HCT116 (cell line): ENCODE results near the gene SMARCA2. TPM values are rescaled to one million over a fixed set of nuclear protein-coding genes. Genes with fewer than 3 reads are reported as not detected.

ENCODE experiments used
- ATAC-seq: fragments of 200-7000 bp; cut with Tn5 transposase; 2 replicates; pipeline ENCODE4 v1.9.1; 2020; ENCODE audit warnings: mild to moderate bottlenecking, moderate library complexity
- BruUV-seq: library from RNA; stranded (reverse); fragments of 400-500 nt; replicated peaks from 2 replicates; lab custom pipeline; 2021; lab: Mats Ljungman, UMichigan
- CTCF ChIA-PET: fragments of 300-600 bp; sonication (Branson Sonifier 250); formaldehyde crosslinking; loops from one replicate; lab custom pipeline; 2021; ENCODE audit warnings: antibody characterized with exemption; lab: Charles Lee
- POLR2A ChIA-PET: fragments of 300-600, 350-600 bp; sonication (Branson Sonifier 250); formaldehyde crosslinking; loops from one replicate; lab custom pipeline; 2021; ENCODE audit warnings: antibody characterized with exemption; lab: Charles Lee
- RAD21 ChIA-PET, 2 experiments: fragments of 300-600 bp; sonication (Branson Sonifier 250); formaldehyde crosslinking; loops; one replicate each; lab custom pipeline; 2023; ENCODE audit warnings: low total read pairs in 2 of 2; ENCODE audit not compliant: uncharacterized antibody in 2 of 2, unreplicated experiment in 2 of 2, low non-redundant PET in 1 of 2; lab: Charles Lee
- DNase-seq: peaks from one replicate; pipeline ENCODE4 v3.0.0-alpha.2; 2010; ENCODE audit warnings: low read depth, low spot score
- H2AFZ ChIP-seq: fragments of 200-600 bp; shearing (Covaris generic), sonication (generic); 2 replicates; pipeline ENCODE4 v1.6.1; 2017; ENCODE audit warnings: low read depth, mixed run types, mixed read lengths, antibody characterized with exemption, low read length; ENCODE audit not compliant: poor library complexity, severe bottlenecking
- H3K27ac ChIP-seq: 2 replicates; pipeline ENCODE4 v1.5.1; 2012; ENCODE audit warnings: low read depth, low read length
- H3K27me3 ChIP-seq: fragments of 200-600 bp; sonication (generic); 2 replicates; pipeline ENCODE4 v1.6.1; 2016; ENCODE audit warnings: mixed run types, low read length, mixed read lengths; ENCODE audit not compliant: insufficient read depth
- H3K36me3 ChIP-seq, 2 experiments: fragments of 200-500 bp in 1 of 2; fragments of 200-600 bp in 1 of 2; sonication (Bioruptor generic) in 1 of 2; sonication (generic) in 1 of 2; 2 replicates each; pipeline versions ENCODE4 v1.5.1 to v1.6.1; 2014 to 2016; ENCODE audit warnings: low read length in 2 of 2, inconsistent platforms in 1 of 2, mixed read lengths in 1 of 2, mixed run types in 1 of 2; ENCODE audit not compliant: insufficient read depth in 2 of 2, control insufficient read depth in 1 of 2
- H3K4me1 ChIP-seq, 2 experiments: fragments of 200-600 bp in 1 of 2; sonication (generic) in 1 of 2; 2 replicates each; pipeline versions ENCODE4 v1.5.1 to v1.6.1; 2012 to 2017; ENCODE audit warnings: low read length in 2 of 2, inconsistent platforms in 1 of 2, mild to moderate bottlenecking in 1 of 2, mixed read lengths in 1 of 2, mixed run types in 1 of 2, moderate library complexity in 1 of 2; ENCODE audit not compliant: insufficient read depth in 2 of 2, control insufficient read depth in 1 of 2
- H3K4me2 ChIP-seq: fragments of 200-600 bp; sonication (generic); 2 replicates; pipeline ENCODE4 v1.6.1; 2017; ENCODE audit warnings: mixed run types, low read length, mixed read lengths
- H3K4me3 ChIP-seq, 2 experiments: fragments of 200-600 bp in 1 of 2; sonication (generic) in 1 of 2; replicated peaks in 1 of 2; 2 replicates each; pipeline ENCODE4 v1.5.1; 2011 to 2016; ENCODE audit warnings: low read length in 2 of 2, control low read depth in 1 of 2, low read depth in 1 of 2, mild to moderate bottlenecking in 1 of 2, mixed read lengths in 1 of 2, mixed run types in 1 of 2
- H3K79me2 ChIP-seq: fragments of 200-600 bp; sonication (generic); 2 replicates; pipeline ENCODE4 v1.6.1; 2017; ENCODE audit warnings: mild to moderate bottlenecking, mixed run types, low read length, moderate library complexity, mixed read lengths; ENCODE audit not compliant: insufficient read depth
- H3K9ac ChIP-seq: fragments of 200-600 bp; sonication (generic); 2 replicates; pipeline ENCODE4 v1.6.1; 2016; ENCODE audit warnings: low read length, mixed read lengths
- H3K9me2 ChIP-seq: fragments of 200-600 bp; sonication (generic), shearing (Covaris generic); 2 replicates; pipeline ENCODE4 v1.6.1; 2017; ENCODE audit warnings: mixed run types, mild to moderate bottlenecking, moderate library complexity; ENCODE audit not compliant: insufficient read depth
- H3K9me3 ChIP-seq, 2 experiments: fragments of 200-500 bp in 1 of 2; fragments of 200-600 bp in 1 of 2; sonication (Bioruptor generic) in 1 of 2; sonication (generic) in 1 of 2; 2 replicates each; pipeline ENCODE4 v1.6.1; 2014 to 2017; ENCODE audit warnings: low read length in 2 of 2, mixed read lengths in 2 of 2, inconsistent platforms in 1 of 2, low read depth in 1 of 2, mild to moderate bottlenecking in 1 of 2, mixed run types in 1 of 2, moderate library complexity in 1 of 2; ENCODE audit not compliant: control insufficient read depth in 1 of 2, insufficient read depth in 1 of 2
- H4K20me1 ChIP-seq: fragments of 200-600 bp; sonication (generic), shearing (Covaris generic); 2 replicates; pipeline ENCODE4 v1.6.1; 2017; ENCODE audit warnings: mixed run types, mild to moderate bottlenecking, moderate library complexity; ENCODE audit not compliant: insufficient read depth
- CBX3 ChIP-seq: IDR thresholded peaks from 2 replicates; pipeline ENCODE4 v1.6.1; 2012; ENCODE audit warnings: low read depth
- EGR1 ChIP-seq: IDR thresholded peaks from 2 replicates; pipeline ENCODE4 v1.6.1; 2012; ENCODE audit warnings: low read depth
- ELF1 ChIP-seq: IDR thresholded peaks from 2 replicates; pipeline ENCODE4 v1.6.1; 2012; ENCODE audit warnings: low read depth, borderline replicate concordance
- FOSL1 ChIP-seq: IDR thresholded peaks from 2 replicates; pipeline ENCODE4 v1.6.1; 2012; ENCODE audit warnings: low read depth
- JUND ChIP-seq: IDR thresholded peaks from 2 replicates; pipeline ENCODE4 v1.6.1; 2012
- MAX ChIP-seq: IDR thresholded peaks from 2 replicates; pipeline ENCODE4 v1.6.1; 2012
- REST ChIP-seq: IDR thresholded peaks from 2 replicates; pipeline ENCODE4 v1.6.1; 2012; ENCODE audit warnings: low read depth
- SIN3A ChIP-seq: IDR thresholded peaks from 2 replicates; pipeline ENCODE4 v1.6.1; 2012; ENCODE audit warnings: low read depth
- SRF ChIP-seq: IDR thresholded peaks from 2 replicates; pipeline ENCODE4 v1.6.1; 2012; ENCODE audit warnings: low read depth
- TCF7L2 ChIP-seq: IDR thresholded peaks from 2 replicates; pipeline ENCODE4 v1.7.0; 2011; ENCODE audit warnings: borderline replicate concordance, inconsistent platforms; ENCODE audit not compliant: insufficient read depth, insufficient read length; ENCODE audit errors: extremely low read depth
- YY1 ChIP-seq: IDR thresholded peaks from 2 replicates; pipeline ENCODE4 v1.6.1; 2011; ENCODE audit warnings: low read length, low read depth, moderate library complexity, mild to moderate bottlenecking; ENCODE audit not compliant: insufficient replicate concordance; ENCODE audit errors: extremely low read depth
- ZFX ChIP-seq: fragments of 450-650 bp; IDR thresholded peaks from 2 replicates; pipeline ENCODE4 v1.6.1; 2017
- ZNF274 ChIP-seq: fragments of 200-500 bp; sonication (Bioruptor generic); IDR thresholded peaks from 2 replicates; pipeline ENCODE4 v1.6.1; 2014; ENCODE audit warnings: mild to moderate bottlenecking, low read depth, low read length, inconsistent platforms
- intact Hi-C: fragments of 100-400 bp; cut with micrococcal nuclease; formaldehyde crosslinking; loops from 2 replicates; pipeline ENCODE4 v1.10.0; 2022
- total RNA-seq: library from RNA; stranded (reverse); gene quantifications from one replicate; pipeline ENCODE4 v1.2.1, GENCODE V29; 2021; ENCODE audit not compliant: unreplicated experiment

The SMARCA2 gene
- total RNA-seq, 1 experiment from 2014 or later = 14.7 TPM

- Histone ChIP-seq H3K9me3 (no peaks in the 10 kb centered on the region), H3K4me2 (no peak overlapping the region)
- no peak for ATAC-seq
- BruUV-seq = no TSS peak
- CTCF ChIA-PET = no interaction called here
- TF ChIP-seq ELF1 (no peak), REST (no peak), ZFX (no peak), FOSL1 (no peak), CBX3 (no peak), MAX (no peak), SIN3A (no peak), EGR1 (no peak), TCF7L2 (no peak), SRF (no peak), JUND (no peak), YY1 (no peak), ZNF274 (no peak)
- TF ChIP-seq, all 23 proteins: peak for 0
- H3K27ac ChIP-seq = no peak overlapping the region
- no peak for DNase-seq
- intact Hi-C loops = no loop called here
- no peak overlapping the region for H3K4me3 ChIP-seq
- RAD21 ChIA-PET = no interaction called here
- no peaks in the 10 kb centered on the region for H3K9me2 ChIP-seq
- no peaks in the 10 kb centered on the region for H3K27me3 ChIP-seq
- no peak overlapping the region for H2AFZ ChIP-seq
- H3K9ac ChIP-seq = no peak overlapping the region
- POLR2A ChIA-PET = no interaction called here
- H3K4me1 ChIP-seq = no peaks in the 10 kb centered on the region
- H4K20me1 ChIP-seq = no peaks in the 10 kb centered on the region
- no peaks in the 10 kb centered on the region for H3K36me3 ChIP-seq
- no peaks in the 10 kb centered on the region for H3K79me2 ChIP-seq
These were observed 139.6 kb downstream of the SMARCA2 start for GRCh38 chr9:2154731-2155130.
